GM21825 (cell line): ENCODE data around the gene ATP8B3.
"Not testable (repeated sequence)": the region's sequence is repeated elsewhere in the genome, so short reads cannot be mapped to it uniquely, and the experiment has no call there.

Experiments
- ATAC-seq: cut with Tn5 transposase; IDR thresholded peaks from one replicate; pipeline ENCODE4 v1.9.1; 2021; ENCODE audit warnings: mild to moderate bottlenecking, moderate library complexity; ENCODE audit not compliant: unreplicated experiment

Gene ATP8B3

DNA sequence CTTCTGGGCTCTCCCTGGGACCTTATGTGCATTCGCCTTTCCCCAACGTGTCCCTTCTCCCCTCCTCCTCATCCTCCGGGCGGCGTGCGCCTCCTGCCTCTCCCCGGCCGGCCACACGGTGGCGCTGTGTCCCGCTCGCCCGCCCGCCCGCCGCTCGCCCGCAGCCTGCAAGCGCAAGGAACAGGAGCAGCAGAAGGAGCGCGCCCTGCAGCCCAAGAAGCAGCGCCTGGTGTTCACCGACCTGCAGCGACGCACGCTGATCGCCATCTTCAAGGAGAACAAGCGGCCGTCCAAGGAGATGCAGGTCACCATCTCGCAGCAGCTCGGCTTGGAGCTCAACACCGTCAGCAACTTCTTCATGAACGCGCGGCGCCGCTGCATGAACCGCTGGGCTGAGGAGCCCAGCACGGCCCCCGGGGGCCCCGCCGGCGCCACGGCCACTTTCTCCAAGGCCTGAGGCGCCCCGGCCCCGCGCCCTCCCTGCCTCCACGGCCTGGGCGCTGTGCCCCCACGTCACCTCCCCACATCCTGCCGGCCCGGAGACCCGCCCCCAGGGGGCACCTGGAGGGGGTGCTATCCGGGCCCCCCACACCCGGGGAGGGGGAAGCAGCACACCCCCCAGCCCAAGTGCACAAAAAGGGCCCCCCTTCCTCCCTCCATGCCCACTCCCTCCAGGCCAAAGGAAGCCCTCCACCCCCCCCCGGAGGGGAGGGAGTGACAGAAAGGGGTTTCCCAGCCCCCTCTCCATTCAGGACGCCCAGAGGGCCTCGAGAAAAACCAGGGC is 36.9 kb downstream of the ATP8B3 start:
- no peak for ATAC-seq

DNA sequence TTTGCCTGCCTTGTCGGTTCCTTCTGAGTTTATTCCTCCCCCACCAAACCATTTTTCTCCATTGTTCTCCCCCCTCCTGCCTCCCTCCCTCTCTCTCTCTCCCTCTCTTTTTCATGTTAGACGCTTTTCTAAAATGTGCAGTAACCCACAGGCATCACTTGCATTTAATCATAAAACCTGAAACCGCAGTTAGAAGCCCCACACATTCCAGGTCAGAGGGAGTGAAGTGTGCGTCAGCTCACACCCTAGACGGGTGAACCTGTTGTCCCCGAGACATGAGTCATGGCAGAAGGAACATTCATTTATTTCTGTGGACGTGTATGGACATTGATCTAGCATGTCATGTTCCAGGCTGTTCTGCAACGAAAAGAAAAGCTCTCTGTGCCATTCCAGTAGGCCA is 38.9 kb downstream of the ATP8B3 start:
- ATAC-seq = no peak

DNA sequence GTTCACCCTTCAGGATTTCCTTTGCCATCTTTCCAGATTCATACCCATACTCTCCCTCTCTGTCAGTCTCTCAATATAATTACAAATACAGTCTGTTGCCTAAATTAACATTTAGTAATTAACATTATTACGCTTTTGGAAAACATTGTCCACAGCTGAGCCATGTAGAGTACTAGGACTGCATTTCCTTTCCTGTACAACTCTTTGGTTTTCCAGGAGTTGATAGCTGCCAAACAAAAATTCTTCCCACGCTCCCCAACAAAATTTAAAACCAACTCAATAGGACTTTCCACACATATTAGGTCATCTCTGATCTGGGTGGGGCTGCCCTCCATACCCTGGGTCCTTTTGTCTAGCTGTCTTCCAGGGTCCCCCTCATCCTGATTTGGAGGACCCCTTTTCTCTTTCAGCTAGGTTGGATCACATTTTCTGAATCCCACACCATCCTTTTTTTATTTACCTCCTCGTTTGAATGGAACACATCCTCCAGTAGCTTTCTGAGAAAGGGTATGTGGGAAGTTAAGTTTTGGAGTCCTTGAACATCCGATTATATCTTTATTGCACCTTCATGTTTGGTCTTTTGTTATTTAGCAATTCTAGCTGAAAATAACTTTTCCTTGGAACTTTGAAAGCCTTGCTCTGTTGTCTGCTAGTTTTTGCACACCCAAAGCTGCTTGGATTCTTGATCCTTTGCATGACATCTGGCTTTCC is 41.1 kb downstream of the ATP8B3 start:
- ATAC-seq = no peak

DNA sequence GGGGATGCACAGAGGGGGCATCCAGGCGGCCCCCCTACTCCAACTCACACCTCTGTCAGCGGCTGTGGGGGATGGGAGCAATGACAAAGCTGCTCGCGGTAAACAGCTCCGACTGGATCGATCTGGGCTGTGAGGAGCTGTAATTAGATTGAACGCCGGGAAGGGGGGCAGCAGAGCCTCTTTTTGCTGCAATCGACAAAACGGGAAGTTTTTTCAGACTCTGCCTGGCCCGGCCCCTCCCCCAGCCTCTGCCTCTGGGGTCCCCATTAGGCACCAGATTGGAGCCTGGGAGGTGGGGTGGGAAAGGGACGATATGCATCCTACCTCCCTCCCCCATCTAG is 42.5 kb downstream of the ATP8B3 start:
- ATAC-seq = no peak

DNA sequence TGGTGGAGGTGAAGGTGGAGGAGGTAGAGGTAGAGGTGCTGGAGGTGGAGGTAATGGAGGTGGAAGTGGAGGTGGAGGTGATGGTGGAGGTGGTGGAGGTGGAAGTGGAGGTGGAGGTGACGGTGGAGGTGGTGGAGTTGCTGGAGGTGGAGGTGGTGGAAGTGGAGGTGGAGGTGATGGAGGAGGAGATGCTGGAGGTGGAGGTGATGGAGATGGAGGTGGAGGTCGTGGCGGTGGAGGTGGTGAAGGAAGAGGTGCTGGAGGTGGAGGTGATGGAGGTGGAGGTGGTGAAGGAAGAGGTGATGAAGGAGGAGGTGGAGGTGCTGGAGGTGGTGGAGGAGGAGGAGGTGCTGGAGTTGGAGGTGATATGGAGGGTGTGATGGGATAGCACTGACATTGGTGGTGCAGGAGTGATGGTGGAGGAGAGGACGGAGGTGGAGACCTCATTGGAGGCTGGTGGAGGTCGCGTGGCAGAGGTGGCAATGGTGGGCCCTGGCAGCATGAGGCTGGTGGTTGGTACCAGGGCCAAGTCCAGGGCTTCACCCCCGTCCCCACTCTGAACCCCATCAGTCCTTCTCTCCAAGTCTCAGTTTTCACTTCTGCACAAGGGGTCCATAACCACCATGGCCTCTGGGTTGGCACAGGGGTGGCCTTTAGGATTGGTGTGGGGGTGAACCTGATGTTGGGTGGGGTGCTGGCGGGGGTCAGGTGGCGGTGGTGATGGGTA is 43.0 kb downstream of the ATP8B3 start:
- ATAC-seq = no peak

DNA sequence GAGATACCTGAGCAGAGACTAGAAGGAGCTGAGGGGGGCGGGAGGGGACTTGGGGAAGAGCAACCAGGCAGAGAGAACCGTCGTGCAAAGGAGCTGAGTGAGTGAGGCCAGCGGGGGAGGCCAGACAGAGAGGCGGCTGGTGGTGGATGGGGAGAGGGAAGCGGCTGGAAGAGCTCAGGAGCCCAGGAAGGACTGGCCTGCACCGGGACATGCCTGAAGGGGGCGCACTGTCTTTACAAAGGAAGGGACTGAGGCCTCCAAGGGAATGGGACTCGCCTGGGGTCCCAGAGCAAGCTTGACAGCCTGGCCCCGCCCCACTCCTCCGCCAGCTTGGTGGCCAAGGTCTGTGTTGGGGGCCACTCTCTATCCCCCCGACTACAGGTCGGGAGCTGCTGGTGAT is 43.8 kb downstream of the ATP8B3 start:
- no peak for ATAC-seq

DNA sequence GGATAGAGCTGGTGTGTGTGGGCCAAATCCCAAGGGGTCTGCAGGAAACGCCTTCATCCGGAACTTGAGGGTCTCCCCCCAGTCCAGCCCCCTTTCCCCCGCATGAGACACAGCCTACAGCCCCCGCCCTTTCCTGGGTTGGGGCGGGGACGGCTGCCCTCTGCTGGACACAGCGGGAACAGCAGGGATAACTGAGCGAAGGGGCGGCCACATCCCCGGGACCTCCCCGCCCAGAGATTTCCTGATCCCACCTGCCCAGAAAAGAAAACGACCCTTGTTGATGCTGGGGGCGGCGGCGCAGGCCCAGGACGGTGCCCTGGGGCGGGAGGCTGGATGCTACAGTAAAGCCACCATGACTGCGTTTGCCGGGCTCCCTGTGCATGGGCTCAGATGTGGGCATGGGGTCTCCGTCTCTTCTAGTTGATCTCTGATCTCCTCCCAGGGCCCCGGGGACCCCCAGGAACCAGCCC is 44.6 kb downstream of the ATP8B3 start:
- ATAC-seq = no peak

DNA sequence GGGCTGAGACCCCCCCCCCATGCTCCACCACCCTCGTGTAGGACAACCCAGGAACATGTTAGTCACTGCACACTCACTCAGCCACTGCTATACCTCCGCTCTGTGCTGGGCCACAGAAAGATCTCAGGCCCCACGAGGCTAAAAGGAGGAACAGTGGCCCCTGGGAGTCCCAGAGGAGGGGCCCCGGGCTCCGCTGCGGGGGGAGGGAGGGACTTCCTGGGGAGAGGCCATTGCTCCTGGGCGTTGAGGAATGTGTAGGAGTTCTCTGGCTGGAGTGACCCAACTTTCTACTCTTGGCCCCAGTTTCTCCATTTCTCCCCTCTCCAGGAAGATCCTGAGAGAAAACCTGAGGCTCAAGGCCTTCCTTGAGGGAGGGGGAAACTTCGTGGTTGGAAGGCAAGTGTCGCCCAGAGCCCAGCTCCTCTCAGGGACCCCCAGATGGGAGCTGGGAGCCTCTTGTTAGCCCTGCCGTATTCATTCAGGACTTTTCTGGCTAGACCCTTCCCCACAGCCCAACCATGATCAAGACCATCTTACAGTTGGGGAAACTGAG is 45.2 kb downstream of the ATP8B3 start:
- no peak for ATAC-seq

DNA sequence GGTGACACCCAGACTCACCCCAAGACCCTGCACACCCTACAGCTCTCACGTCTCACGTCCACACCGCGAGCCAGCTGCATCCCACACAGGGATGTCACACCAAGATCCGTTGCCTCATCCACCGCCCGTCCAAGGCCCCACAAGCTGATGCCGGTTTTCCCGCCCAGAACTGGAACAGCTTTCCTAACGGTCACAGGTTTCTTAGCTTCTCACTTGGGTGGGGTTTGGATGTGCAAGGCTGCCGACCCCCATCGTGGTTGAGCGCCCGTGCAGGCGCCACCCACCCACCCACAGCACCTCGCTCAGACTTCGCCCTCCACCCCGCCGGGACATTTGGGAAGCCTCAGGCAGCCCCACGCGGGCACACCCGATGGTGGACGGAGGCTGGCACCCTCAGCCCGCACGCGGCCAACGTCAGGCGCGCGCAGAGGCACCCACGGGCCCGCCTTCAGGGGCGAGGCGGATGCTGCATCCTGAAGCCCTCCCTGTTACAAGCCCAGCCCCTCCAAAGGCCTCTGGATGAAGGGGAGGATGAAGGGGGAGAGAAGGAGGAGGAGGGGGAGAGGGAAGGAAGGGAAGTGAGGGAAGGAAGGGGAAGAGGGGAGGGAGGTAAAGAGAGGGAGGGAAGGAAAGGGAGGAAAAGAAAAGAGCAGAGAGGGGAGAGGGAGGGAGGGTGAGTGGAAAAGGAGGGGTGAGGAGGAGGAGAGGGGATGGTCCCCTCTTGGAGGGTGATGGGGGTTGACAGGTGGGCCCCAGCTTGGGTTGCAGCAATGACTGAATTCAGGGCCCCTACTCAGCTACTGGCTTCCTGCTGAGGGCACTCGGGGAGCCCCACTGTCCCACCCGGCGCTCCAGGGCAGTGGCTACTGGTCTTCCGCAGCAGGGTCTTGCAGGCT is 45.9 kb downstream of the ATP8B3 start:
- ATAC-seq = no peak

DNA sequence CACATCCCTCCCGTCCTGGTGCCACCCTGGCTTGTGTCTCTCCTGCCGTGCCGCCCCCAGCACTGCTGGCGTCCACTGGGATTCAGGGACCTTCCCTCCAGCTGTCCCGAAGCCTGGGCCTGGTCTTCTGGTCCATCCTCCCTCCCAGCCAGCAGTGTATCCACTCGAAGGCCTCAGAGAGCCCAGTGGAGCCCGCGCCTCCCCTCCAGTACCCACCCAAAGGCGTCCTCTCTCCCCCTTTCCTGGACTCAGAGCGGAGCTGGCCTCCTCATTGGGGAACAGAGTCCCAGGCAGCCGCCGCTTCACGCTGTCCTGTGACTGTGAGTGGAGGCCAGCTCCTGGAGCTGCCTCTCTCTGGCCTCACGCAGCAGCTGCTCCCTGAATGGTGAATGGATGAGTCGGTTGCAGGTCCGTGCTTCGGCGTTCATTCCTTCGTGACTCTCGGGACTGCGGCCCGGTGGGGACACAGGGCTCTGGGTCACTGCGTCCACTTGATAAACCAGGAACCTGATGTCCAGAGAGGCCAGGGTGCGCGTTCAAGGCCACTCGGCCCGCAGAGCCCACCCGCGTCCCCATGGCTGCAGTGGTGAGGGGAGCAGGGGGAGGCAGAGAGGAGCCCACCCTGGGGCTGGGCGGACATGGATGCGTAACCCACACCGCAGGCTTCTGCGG is 46.7 kb downstream of the ATP8B3 start:
- no peak for ATAC-seq

DNA sequence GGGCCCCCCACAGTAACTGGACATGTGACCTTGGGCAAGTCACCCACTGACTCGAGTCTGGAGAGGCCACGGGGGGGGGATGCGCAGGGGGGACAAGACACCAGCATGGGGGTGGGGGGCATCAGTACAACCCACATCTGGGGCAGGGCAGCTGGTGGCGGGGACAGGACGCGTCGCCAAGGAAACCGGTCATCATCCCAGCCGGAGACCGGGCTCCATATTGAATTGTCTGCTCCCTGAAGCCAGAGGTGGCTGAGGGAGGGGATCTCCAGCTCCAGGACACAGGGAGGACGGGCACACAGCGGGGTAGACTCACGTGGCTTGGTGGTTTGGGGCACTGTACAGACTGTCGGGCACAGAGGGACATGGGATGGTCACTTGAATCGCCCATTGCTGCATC is 47.3 kb downstream of the ATP8B3 start:
- no peak for ATAC-seq

DNA sequence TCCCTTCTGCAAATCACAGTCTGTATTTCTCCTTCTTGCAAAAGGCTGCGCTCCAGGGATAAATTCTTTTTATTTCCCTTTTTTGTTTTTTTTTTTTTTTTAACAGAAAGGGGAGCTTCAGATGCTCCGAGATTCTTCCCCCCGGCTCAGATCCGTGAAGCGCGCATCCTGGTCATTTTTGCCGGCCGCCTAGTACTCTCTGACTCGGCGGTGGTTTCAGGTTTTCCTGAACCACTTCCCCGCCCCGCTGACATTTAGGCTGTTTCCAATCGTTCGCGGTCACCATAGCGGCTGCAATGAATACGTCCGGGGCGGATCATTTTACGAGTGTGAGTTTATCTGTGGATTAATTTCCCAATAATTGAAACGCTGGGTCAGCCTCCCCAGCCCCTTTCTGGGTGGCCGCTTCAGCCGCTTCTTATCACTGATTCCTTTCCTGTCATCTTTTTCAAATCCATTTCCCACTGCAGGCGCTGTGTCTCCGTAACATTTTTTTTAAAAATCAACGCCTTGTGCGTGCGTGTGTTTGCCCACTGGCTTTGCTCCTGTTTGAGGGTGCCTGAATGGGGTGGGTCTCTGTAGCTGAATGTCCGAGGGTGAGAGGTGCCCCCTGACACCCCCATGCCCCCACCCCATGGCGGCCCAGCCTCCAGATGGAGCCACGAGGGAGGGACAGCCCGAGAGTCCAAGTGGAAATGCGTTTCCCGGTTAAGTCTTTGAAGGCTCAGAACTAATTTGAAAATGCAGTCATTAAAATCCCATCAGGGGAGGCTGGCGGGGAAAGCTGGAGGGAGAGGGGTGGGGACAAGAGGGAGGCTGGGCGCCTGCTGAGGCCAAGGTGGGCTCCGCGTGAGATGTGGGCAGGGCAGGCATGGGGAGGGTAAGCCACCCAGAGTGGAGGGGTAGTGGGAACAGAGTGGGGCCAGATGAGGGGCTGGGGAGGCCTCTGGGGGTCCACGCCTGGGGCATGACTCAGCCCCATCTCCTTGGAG is 48.1 kb downstream of the ATP8B3 start:
- ATAC-seq = no peak

DNA sequence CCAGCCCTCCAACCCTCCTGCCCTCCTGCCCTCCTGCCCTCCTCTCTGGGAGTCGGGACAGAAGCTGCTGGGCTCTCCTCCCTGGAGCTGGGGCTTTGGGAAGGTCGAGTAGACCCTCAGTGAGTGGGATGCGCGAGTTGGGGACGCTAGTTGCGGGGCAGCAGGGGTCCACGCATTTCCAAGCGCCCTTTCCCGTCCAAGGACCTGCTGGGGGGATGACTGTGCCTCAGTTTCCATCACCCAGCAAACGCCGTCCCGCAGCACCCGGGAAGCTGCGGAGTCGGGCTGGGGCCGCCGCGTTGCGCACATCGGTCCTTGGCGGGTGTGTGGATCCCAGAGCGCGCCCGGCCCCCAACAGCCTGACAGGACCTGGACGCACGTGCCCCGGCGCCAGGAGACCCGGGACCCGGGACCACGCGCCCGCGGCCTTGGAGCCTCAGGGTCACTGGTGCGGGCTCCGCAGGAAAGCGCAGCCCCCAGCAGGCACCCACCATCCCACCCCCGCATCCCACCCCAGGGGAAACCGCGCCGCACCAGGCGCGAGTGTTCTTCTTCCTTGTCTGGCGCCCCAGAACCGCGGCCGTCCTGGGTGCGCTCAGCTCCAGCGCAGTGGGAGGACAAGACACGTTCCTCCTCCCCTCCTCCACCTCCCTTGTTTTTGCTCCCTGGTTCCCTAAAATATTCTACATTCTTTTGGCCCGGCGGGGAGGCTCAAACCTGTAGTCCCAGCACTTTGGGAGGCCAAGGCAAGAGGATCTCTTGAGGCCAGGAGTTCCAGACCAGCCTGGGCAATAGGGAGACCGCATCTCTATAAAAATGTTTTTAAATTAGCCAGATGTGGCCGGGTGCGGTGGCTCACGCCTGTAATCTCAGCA is 49.6 kb downstream of the ATP8B3 start:
- ATAC-seq = no peak

DNA sequence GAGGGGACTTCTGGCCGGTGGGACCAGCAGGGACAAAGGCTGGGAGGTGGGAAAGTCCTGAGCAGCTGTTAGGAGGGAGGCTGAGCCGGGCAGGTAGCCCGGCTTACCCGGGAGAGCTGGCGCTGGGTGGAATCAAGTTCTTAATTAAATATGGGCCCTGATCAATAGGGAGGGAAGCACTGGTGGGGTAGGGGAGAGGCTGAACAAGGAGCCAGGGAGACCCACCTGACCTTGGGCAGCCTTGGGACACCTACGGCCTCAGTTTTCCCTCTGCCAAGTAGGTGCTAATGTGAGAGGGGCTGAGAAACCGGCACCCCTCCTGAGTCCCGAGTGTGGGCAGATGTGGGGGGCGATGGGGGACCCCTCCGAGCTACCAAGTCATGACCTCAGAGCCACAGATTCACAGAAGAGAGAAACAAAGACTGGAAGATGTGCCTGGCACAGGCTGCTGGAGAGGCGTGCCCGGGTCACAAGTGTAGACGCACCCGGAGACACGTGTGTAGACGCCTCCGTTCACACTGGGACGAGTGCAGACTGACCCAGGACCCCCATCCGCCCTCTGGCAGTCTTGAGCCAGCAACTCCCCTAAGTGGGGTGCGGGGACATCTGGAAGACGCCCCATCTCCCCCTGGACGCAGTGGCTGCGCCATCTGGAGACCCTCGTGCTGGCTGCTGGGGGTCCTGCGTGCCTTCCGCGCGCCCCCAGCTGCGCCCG is 50.4 kb downstream of the ATP8B3 start:
- ATAC-seq = no peak

DNA sequence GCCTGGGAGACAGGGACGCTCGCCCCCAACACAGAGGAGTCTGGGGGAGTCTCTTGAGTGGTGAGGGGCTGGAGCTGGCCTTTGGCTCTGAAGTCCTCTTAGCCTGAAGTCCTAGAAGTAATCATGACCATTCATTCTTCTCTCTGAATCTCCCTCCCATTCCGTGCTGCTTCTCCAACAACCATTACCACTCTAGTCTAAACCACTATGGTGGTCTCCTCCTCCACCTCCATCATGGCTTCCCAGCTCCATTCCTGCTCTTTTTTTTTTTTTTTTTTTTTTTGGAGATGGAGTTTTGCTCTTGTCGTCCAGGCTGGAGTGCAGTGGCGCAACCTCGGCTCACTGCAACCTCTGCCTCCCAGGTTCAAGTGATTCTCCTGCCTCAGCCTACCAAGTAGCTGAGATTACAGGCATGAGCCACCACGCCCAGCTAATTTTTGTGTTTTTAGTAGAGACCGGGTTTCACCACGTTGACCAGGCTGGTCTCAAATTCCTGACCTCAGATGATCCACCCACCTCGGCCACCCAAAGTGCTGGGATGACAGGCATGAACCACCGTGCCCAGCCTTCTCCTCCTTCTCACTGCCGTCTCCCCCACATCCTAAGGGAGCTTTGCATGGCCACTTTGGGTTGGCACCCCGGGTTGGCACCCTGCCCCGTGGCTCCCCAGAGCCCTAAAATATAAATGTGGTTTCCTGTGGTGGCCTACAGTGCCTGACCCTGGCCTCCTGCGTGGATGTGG is 51.1 kb downstream of the ATP8B3 start:
- ATAC-seq = not testable (repeated sequence)

DNA sequence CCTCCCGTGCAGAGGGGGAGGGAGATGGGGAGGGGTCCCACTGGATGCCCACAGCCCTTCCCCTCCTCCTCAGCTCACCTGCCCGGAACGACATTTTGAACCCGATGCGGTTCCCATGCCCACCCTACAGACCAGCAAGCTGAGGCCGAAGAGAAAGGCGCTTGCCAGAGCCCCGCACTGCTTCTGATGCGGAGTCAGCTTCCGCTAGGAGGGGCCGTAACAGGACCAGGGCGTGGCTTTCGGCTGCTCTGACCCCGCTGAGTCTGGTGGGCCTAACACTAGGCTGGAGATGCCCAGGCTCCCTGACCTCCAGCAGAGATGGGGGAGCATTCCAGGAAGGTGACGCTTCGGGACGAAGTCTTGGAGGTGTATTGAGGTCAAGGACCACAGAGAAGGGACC is 52.1 kb downstream of the ATP8B3 start:
- ATAC-seq = no peak
